ENCODE data around the gene C8G.

DNA sequence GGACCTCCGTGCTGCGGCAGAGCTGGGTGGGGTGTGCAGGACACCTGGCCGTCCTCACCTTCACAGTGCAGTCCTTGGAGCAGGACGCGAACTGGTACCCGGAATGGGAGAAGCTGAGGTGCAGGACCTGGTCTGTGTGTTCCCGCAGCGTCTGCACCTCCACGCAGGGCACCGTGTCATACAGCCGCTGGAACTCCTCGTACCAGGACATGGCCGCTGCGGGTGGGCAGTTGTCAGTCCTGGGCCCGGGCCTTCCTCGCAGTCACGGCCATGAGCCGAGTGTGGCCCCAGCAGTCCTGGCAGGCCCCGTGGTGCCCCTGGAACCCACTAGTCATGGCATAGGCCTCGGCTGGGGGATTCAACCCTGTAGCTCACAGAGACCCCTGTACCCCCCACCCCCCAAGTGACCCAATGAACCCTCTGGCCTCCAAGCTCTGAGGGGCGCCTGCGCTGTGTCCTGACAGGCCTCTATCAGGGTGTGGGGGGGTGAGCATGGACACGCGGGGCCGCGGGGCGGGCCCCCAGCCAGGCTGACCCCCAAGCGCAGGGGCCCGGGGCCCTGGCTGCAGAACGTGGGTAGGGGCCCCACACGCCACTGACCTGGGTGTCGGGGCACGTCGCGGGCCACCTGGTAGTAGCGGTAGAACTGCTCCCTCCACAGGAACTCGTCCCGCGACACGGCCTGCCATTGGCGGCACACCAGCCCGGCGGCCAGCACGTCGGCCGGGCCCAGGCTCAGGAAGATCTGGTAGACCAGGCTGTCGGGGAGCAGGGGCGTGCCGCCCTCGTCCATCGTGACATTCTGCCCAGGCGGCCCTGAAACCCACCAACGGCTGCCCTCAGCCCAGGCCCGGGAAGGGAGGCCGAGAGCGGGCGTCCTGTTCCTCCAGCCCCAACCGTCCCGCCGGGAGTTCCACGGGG lies 1.5 kb upstream of the C8G start:
- no peak for TF ChIP-seq POLR2A (IDR thresholded peaks at IDR 0.05)
- TF ChIP-seq, protein P1, sequence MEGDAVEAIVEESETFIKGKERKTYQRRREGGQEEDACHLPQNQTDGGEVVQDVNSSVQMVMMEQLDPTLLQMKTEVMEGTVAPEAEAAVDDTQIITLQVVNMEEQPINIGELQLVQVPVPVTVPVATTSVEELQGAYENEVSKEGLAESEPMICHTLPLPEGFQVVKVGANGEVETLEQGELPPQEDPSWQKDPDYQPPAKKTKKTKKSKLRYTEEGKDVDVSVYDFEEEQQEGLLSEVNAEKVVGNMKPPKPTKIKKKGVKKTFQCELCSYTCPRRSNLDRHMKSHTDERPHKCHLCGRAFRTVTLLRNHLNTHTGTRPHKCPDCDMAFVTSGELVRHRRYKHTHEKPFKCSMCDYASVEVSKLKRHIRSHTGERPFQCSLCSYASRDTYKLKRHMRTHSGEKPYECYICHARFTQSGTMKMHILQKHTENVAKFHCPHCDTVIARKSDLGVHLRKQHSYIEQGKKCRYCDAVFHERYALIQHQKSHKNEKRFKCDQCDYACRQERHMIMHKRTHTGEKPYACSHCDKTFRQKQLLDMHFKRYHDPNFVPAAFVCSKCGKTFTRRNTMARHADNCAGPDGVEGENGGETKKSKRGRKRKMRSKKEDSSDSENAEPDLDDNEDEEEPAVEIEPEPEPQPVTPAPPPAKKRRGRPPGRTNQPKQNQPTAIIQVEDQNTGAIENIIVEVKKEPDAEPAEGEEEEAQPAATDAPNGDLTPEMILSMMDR (IDR thresholded peaks at IDR 0.05): no peak

Measured in right lobe of liver (tissue), 4 donors.